CD14-positive monocyte (primary cell): ENCODE measurements around the gene GRIA1. TPM values are rescaled to one million over a fixed set of nuclear protein-coding genes. Genes with fewer than 3 reads are reported as not detected.

Source experiments
- DNase-seq, 3 donors: peaks; one replicate each; pipeline ENCODE4 v3.0.0-alpha.2; 2011 to 2022
- H2AFZ ChIP-seq: 2 replicates; pipeline ENCODE4 v1.6.0; 2012; ENCODE audit warnings: mild to moderate bottlenecking, low read depth, low read length, inconsistent platforms; ENCODE audit not compliant: insufficient read depth, poor library complexity, severe bottlenecking
- H3K27ac ChIP-seq, 2 donors: 1 replicate in 1 of 2; 2 replicates in 1 of 2; pipeline ENCODE4 v1.5.1; 2012 to 2013; ENCODE audit warnings: low read length in 2 of 2, control low read depth in 1 of 2, inconsistent platforms in 1 of 2, low read depth in 1 of 2, mild to moderate bottlenecking in 1 of 2
- H3K27me3 ChIP-seq, 2 donors: one replicate each; pipeline versions ENCODE4 v1.6.0 to v1.6.1; 2011 to 2013; ENCODE audit warnings: low read length in 2 of 2; ENCODE audit not compliant: control insufficient read depth in 2 of 2, insufficient read depth in 2 of 2
- H3K36me3 ChIP-seq, 2 donors: replicated peaks in 1 of 2; 1 replicate in 1 of 2; 2 replicates in 1 of 2; pipeline versions ENCODE4 v1.5.1 to v1.6.1; 2012 to 2013; ENCODE audit warnings: low read length in 2 of 2, control low read depth in 1 of 2, inconsistent platforms in 1 of 2, mild to moderate bottlenecking in 1 of 2; ENCODE audit not compliant: insufficient read depth in 2 of 2, control insufficient read depth in 1 of 2
- H3K4me1 ChIP-seq, 2 donors: 1 replicate in 1 of 2; 2 replicates in 1 of 2; pipeline versions ENCODE4 v1.5.1 to v1.6.1; 2012 to 2013; ENCODE audit warnings: low read length in 2 of 2, control low read depth in 1 of 2, inconsistent platforms in 1 of 2, mild to moderate bottlenecking in 1 of 2, moderate library complexity in 1 of 2; ENCODE audit not compliant: insufficient read depth in 2 of 2, control insufficient read depth in 1 of 2
- H3K4me2 ChIP-seq: replicated peaks from 2 replicates; pipeline ENCODE3; 2012; ENCODE audit warnings: low read length, moderate library complexity, mild to moderate bottlenecking; ENCODE audit not compliant: poor library complexity, severe bottlenecking; ENCODE audit errors: extremely low read depth
- H3K4me3 ChIP-seq, 3 experiments: fragments of 200-600 bp in 1 of 3; sonication (generic) in 1 of 3; replicated peaks in 1 of 3; 1 replicate in 2 of 3; 2 replicates in 1 of 3; pipeline ENCODE4 v1.5.1; 2011 to 2013; ENCODE audit warnings: low read length in 3 of 3, mild to moderate bottlenecking in 3 of 3, control low read depth in 2 of 3, low read depth in 2 of 3, inconsistent platforms in 1 of 3, moderate library complexity in 1 of 3
- H3K79me2 ChIP-seq: 2 replicates; pipeline ENCODE4 v1.6.0; 2012; ENCODE audit warnings: mild to moderate bottlenecking, control low read depth, inconsistent platforms, low read length, moderate library complexity; ENCODE audit not compliant: insufficient read depth
- H3K9ac ChIP-seq: 2 replicates; pipeline ENCODE4 v1.6.0; 2017; ENCODE audit warnings: low read length, mild to moderate bottlenecking; ENCODE audit not compliant: insufficient read depth, poor library complexity, severe bottlenecking
- H3K9me3 ChIP-seq, 2 donors: replicated peaks in 1 of 2; 1 replicate in 1 of 2; 2 replicates in 1 of 2; pipeline versions ENCODE4 v1.5.1 to v1.6.1; 2012 to 2013; ENCODE audit warnings: low read length in 2 of 2, control low read depth in 1 of 2; ENCODE audit not compliant: control insufficient read depth in 1 of 2, insufficient read depth in 1 of 2
- H4K20me1 ChIP-seq: 2 replicates; pipeline ENCODE4 v1.6.0; 2012; ENCODE audit warnings: mild to moderate bottlenecking, low read length, control low read depth, moderate library complexity; ENCODE audit not compliant: insufficient read depth
- H3K27ac Mint-ChIP-seq, 7 donors: one replicate each; pipeline ENCODE4 v1.8.0; 2020; ENCODE audit warnings: mild to moderate bottlenecking in 7 of 7, mixed read lengths in 7 of 7, moderate library complexity in 6 of 7, inconsistent platforms in 2 of 7
- H3K27me3 Mint-ChIP-seq, 3 donors: one replicate each; pipeline ENCODE4 v1.8.0; 2021 to 2022; ENCODE audit warnings: low read depth in 3 of 3, mild to moderate bottlenecking in 3 of 3, mixed read lengths in 3 of 3, moderate library complexity in 3 of 3, inconsistent platforms in 1 of 3
- H3K36me3 Mint-ChIP-seq, 2 donors: one replicate each; pipeline ENCODE4 v1.8.0; 2020; ENCODE audit warnings: mixed read lengths in 2 of 2, inconsistent platforms in 1 of 2, mild to moderate bottlenecking in 1 of 2
- H3K4me1 Mint-ChIP-seq: one replicate; pipeline ENCODE4 v1.8.0; 2020; ENCODE audit warnings: mild to moderate bottlenecking, mixed read lengths
- H3K4me3 Mint-ChIP-seq, 2 donors: one replicate each; pipeline ENCODE4 v1.8.0; 2020; ENCODE audit warnings: mild to moderate bottlenecking in 2 of 2, mixed read lengths in 2 of 2, moderate library complexity in 1 of 2
- H3K9me3 Mint-ChIP-seq, 7 donors: one replicate each; pipeline ENCODE4 v1.8.0; 2020 to 2022; ENCODE audit warnings: mixed read lengths in 7 of 7, mild to moderate bottlenecking in 6 of 7, moderate library complexity in 6 of 7, inconsistent platforms in 2 of 7
- WGBS: methylation state at CpG from one replicate; pipeline ENCODE4 v1.1.5; 2013; ENCODE audit warnings: missing lambda C conversion rate; ENCODE audit not compliant: insufficient coverage; 5-methylcytosine and 5-hydroxymethylcytosine counted together
- intact Hi-C, 2 donors: fragments of 100-400 bp; cut with micrococcal nuclease; formaldehyde crosslinking; loops; one replicate each; pipeline versions ENCODE4 v1.15.0 to v1.15.1; 2023
- polyA plus RNA-seq, 3 donors: library from polyadenylated mRNA; depleted of rRNA in 1 of 3; unstranded in 2 of 3; stranded (reverse) in 1 of 3; fragments of 300-500 nt in 2 of 3; fragments of >200 nt in 1 of 3; fragmentation: Illumina TruSeq in 2 of 3; gene quantifications; 1 replicate in 2 of 3; 2 replicates in 1 of 3; pipeline ENCODE4 v1.2.3, GENCODE V29; 2012 to 2021
- TF ChIP-seq, protein P1 (sequence below): fragments of 200-600 bp; IDR thresholded peaks from one replicate; pipeline ENCODE4 v1.8.0; 2022; ENCODE audit warnings: antibody characterized with exemption, mild to moderate bottlenecking

Gene GRIA1
- polyA plus RNA-seq, 3 donors = not detected

DNA sequence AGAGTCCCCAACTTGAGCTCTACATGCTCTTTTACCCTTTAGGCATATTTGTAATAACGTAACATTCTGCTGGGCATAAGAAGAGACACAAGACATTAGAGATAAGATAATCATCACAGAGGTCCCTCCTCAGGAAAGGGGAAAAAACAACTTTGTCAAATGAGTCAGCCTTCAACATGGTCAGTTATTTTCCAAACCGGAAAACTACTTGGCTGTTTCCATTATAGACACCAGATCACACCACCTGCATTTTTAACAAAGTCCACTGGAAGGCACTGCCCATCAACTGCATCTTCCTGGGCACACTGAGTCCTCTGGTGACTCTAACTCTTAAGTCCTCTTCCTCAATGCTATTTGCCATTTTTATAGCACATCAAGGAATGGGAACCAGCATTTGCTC is 326.4 kb downstream of the GRIA1 start:
- no peak overlapping the region for H3K4me2 ChIP-seq
- no peak overlapping the region for H3K9ac ChIP-seq
- DNase-seq = no peak
- H3K4me3 Mint-ChIP-seq = no peak overlapping the region
- no peaks in the 10 kb centered on the region for H3K79me2 ChIP-seq
- no peaks in the 10 kb centered on the region for H3K4me1 Mint-ChIP-seq
- intact Hi-C loops = no loop called here
- no peaks in the 10 kb centered on the region for H4K20me1 ChIP-seq
- peaks cover 0 to 16% (median 3%) of the 10 kb centered on the region in 7 donors for H3K9me3 Mint-ChIP-seq
- no peak overlapping the region for H2AFZ ChIP-seq
- no peak overlapping the region for H3K4me3 ChIP-seq
- H3K27ac ChIP-seq = no peak overlapping the region
- no peak overlapping the region for H3K27ac Mint-ChIP-seq
- peaks cover 2 to 6% of the 10 kb centered on the region in 2 donors for H3K9me3 ChIP-seq
- no peaks in the 10 kb centered on the region for H3K36me3 Mint-ChIP-seq
- TF ChIP-seq, protein P1, sequence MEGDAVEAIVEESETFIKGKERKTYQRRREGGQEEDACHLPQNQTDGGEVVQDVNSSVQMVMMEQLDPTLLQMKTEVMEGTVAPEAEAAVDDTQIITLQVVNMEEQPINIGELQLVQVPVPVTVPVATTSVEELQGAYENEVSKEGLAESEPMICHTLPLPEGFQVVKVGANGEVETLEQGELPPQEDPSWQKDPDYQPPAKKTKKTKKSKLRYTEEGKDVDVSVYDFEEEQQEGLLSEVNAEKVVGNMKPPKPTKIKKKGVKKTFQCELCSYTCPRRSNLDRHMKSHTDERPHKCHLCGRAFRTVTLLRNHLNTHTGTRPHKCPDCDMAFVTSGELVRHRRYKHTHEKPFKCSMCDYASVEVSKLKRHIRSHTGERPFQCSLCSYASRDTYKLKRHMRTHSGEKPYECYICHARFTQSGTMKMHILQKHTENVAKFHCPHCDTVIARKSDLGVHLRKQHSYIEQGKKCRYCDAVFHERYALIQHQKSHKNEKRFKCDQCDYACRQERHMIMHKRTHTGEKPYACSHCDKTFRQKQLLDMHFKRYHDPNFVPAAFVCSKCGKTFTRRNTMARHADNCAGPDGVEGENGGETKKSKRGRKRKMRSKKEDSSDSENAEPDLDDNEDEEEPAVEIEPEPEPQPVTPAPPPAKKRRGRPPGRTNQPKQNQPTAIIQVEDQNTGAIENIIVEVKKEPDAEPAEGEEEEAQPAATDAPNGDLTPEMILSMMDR = no peak
- H3K36me3 ChIP-seq = no peaks in the 10 kb centered on the region
- no peaks in the 10 kb centered on the region for H3K27me3 ChIP-seq
- 83% methylated on average over 1 of the region's 2 CpGs for WGBS
- H3K4me1 ChIP-seq = no peaks in the 10 kb centered on the region
- peaks cover 0 to 4% (median 0%) of the 10 kb centered on the region in 3 donors for H3K27me3 Mint-ChIP-seq

DNA sequence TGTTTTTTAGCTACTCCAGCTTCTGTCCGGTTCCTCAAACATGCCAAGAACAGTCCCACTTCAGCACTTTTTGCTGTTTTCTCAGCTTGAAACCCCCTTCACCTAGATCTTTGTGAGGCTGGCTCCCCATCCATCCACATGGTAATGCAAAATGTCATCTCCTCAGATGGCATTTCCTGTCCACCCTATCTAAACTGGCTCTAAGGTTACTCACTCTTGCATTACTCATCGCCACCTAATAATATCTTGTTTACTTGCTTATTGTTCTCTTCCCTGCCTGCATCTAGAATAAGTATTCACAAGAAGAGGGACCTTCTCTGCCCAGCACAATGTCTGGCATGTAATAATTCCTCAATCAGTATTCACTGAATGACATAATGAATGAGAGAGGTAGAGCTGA is 328.2 kb downstream of the GRIA1 start:
- Histone ChIP-seq H3K79me2 (no peaks in the 10 kb centered on the region), H3K9ac (no peak overlapping the region), H3K4me3 (no peak overlapping the region), H3K27ac (no peak overlapping the region), H4K20me1 (no peaks in the 10 kb centered on the region), H3K4me1 (no peaks in the 10 kb centered on the region), H3K9me3 (peaks cover 0 to 6% of the 10 kb centered on the region in 2 donors), H3K36me3 (no peaks in the 10 kb centered on the region), H3K27me3 (no peaks in the 10 kb centered on the region), H3K4me2 (no peak overlapping the region), H2AFZ (no peak overlapping the region)
- intact Hi-C loops = no loop called here
- 95% methylated on average over 2 of the region's 2 CpGs for WGBS
- Mint-ChIP-seq H3K9me3 (peaks cover 0 to 15% (median 3%) of the 10 kb centered on the region in 7 donors), H3K27ac (no peak overlapping the region), H3K4me3 (no peak overlapping the region), H3K4me1 (no peaks in the 10 kb centered on the region), H3K36me3 (no peaks in the 10 kb centered on the region), H3K27me3 (peaks cover 0 to 4% (median 0%) of the 10 kb centered on the region in 3 donors)
- TF ChIP-seq, protein P1 = no peak
- DNase-seq = no peak
